Breast epithelium (tissue), 4 donors: Measurements from ENCODE around the gene RGS12. TPM values are rescaled to one million over a fixed set of nuclear protein-coding genes. Genes with fewer than 3 reads are reported as not detected.

Source experiments
- DNase-seq, 2 donors: peaks; one replicate each; pipeline ENCODE4 v3.0.0-alpha.2; 2019; ENCODE audit warnings: low spot score in 2 of 2
- H3K27ac ChIP-seq, 2 donors: fragments of 200-600 bp; sonication (generic) in 1 of 2; one replicate each; pipeline ENCODE4 v1.5.1; 2016 to 2019; ENCODE audit warnings: mild to moderate bottlenecking in 1 of 2
- H3K27me3 ChIP-seq, 2 donors: fragments of 200-600 bp; sonication (generic) in 1 of 2; one replicate each; pipeline versions ENCODE4 v1.5.1 to v1.6.0; 2017 to 2019; ENCODE audit warnings: control low read depth in 1 of 2, mild to moderate bottlenecking in 1 of 2
- H3K36me3 ChIP-seq: fragments of 200-600 bp; one replicate; pipeline ENCODE4 v1.5.1; 2019
- H3K4me1 ChIP-seq, 2 donors: fragments of 200-600 bp; sonication (generic); one replicate each; pipeline ENCODE4 v1.5.1; 2016 to 2019; ENCODE audit warnings: control low read depth in 1 of 2
- H3K4me3 ChIP-seq, 3 donors: fragments of 200-600 bp; sonication (generic); 1 replicate in 2 of 3; 2 replicates in 1 of 3; pipeline ENCODE4 v1.5.1; 2016 to 2019; ENCODE audit warnings: mild to moderate bottlenecking in 3 of 3, moderate library complexity in 2 of 3
- H3K9me3 ChIP-seq, 2 donors: fragments of 200-600 bp; sonication (generic) in 1 of 2; one replicate each; pipeline ENCODE4 v1.5.1; 2016 to 2019; ENCODE audit warnings: control low read depth in 1 of 2
- CTCF ChIP-seq, 3 donors: fragments of 450-650 bp; IDR thresholded peaks; one replicate each; pipeline ENCODE4 v1.5.1; 2016 to 2017; ENCODE audit warnings: antibody characterized with exemption in 3 of 3, mild to moderate bottlenecking in 3 of 3, moderate library complexity in 3 of 3
- POLR2A ChIP-seq: fragments of 450-650 bp; IDR thresholded peaks from one replicate; pipeline ENCODE4 v1.6.1; 2016; ENCODE audit warnings: antibody characterized with exemption, mild to moderate bottlenecking, moderate library complexity
- POLR2AphosphoS5 ChIP-seq, 3 donors: sonication (generic); formaldehyde crosslinking; IDR thresholded peaks; one replicate each; pipeline ENCODE4 v1.6.1; 2017; ENCODE audit warnings: antibody characterized with exemption in 3 of 3
- intact Hi-C: fragments of 100-400 bp; cut with DNase I; formaldehyde crosslinking; loops from one replicate; pipeline ENCODE4 v1.15.1; 2023; ENCODE audit warnings: low total_unique reads
- total RNA-seq, 3 donors: library from RNA; depleted of rRNA; stranded (reverse); fragments of >200 nt; gene quantifications; one replicate each; pipeline ENCODE4 v1.1.0, GENCODE V29; 2016

The RGS12 gene
- total RNA-seq, 3 donors from 2014 or later, result 24.3 to 94.5 (median 29.9) TPM

- no peak for DNase-seq
- no peak overlapping the region for H3K4me3 ChIP-seq
- no peak for TF ChIP-seq CTCF (IDR thresholded peaks at IDR 0.05)
- no peak for TF ChIP-seq POLR2A
- TF ChIP-seq POLR2AphosphoS5 (IDR thresholded peaks at IDR 0.05), result no peak
- H3K4me1 ChIP-seq, result no peaks in the 10 kb centered on the region
- H3K36me3 ChIP-seq, result no peaks in the 10 kb centered on the region
- H3K9me3 ChIP-seq, result no peaks in the 10 kb centered on the region
- intact Hi-C loops, result no loop called here
- no peaks in the 10 kb centered on the region for H3K27me3 ChIP-seq
- H3K27ac ChIP-seq, result no peak overlapping the region
Measured at GRCh38 chr4:3310301-3311094, 17.7 kb downstream of the RGS12 start.

- Histone ChIP-seq H3K4me3 (no peak overlapping the region), H3K9me3 (no peaks in the 10 kb centered on the region), H3K27me3 (no peaks in the 10 kb centered on the region), H3K4me1 (no peaks in the 10 kb centered on the region), H3K36me3 (no peaks in the 10 kb centered on the region), H3K27ac (no peak overlapping the region)
- TF ChIP-seq POLR2AphosphoS5 (IDR thresholded peaks at IDR 0.05), result no peak
- intact Hi-C loops, result no loop called here
- DNase-seq, result no peak
Measured at GRCh38 chr4:3311095-3311372, 18.2 kb downstream of the RGS12 start.

- no peaks in the 10 kb centered on the region for H3K36me3 ChIP-seq
- no peaks in the 10 kb centered on the region for H3K4me1 ChIP-seq
- H3K4me3 ChIP-seq, result no peak overlapping the region
- DNase-seq, result no peak
- H3K9me3 ChIP-seq, result no peaks in the 10 kb centered on the region
- intact Hi-C loops, result no loop called here
- no peak overlapping the region for H3K27ac ChIP-seq
- H3K27me3 ChIP-seq, result no peaks in the 10 kb centered on the region
- no peak for TF ChIP-seq CTCF (IDR thresholded peaks at IDR 0.05)
- TF ChIP-seq POLR2AphosphoS5 (IDR thresholded peaks at IDR 0.05), result no peak
- TF ChIP-seq POLR2A, result no peak
Measured at GRCh38 chr4:3311489-3312171, 18.8 kb downstream of the RGS12 start.

- Histone ChIP-seq H3K27me3 (no peaks in the 10 kb centered on the region), H3K9me3 (no peaks in the 10 kb centered on the region), H3K4me1 (no peaks in the 10 kb centered on the region), H3K36me3 (no peaks in the 10 kb centered on the region), H3K27ac (no peak overlapping the region), H3K4me3 (no peak overlapping the region)
- TF ChIP-seq POLR2A (no peak), POLR2AphosphoS5 (IDR thresholded peaks at IDR 0.05) (no peak), CTCF (IDR thresholded peaks at IDR 0.05) (no peak)
- no peak for DNase-seq
- intact Hi-C loops, result no loop called here
Measured at GRCh38 chr4:3312362-3312761, 19.5 kb downstream of the RGS12 start.

- H3K4me1 ChIP-seq, result no peaks in the 10 kb centered on the region
- H3K27me3 ChIP-seq, result no peaks in the 10 kb centered on the region
- no peaks in the 10 kb centered on the region for H3K9me3 ChIP-seq
- no peak overlapping the region for H3K4me3 ChIP-seq
- H3K36me3 ChIP-seq, result no peaks in the 10 kb centered on the region
- DNase-seq, result no peak
- intact Hi-C loops, result no loop called here
- H3K27ac ChIP-seq, result no peak overlapping the region
- TF ChIP-seq POLR2AphosphoS5 (IDR thresholded peaks at IDR 0.05), result no peak
- no peak for TF ChIP-seq CTCF (IDR thresholded peaks at IDR 0.05)
- TF ChIP-seq POLR2A, result no peak
Measured at GRCh38 chr4:3313139-3313538, 20.3 kb downstream of the RGS12 start.
